Occipital lobe (tissue), 2 donors: ENCODE measurements around the gene EXOC6. TPM values are rescaled to one million over a fixed set of nuclear protein-coding genes. Genes with fewer than 3 reads are reported as not detected.
"Not testable (repeated sequence)": the region's sequence is repeated elsewhere in the genome, so short reads cannot be mapped to it uniquely, and the experiment has no call there.

Experiments used
- DNase-seq: peaks from one replicate; lab custom pipeline; 2025; lab: John Stamatoyannopoulos, UW
- total RNA-seq: library from RNA; depleted of rRNA; stranded (reverse); fragments of >200 nt; gene quantifications from one replicate; pipeline ENCODE4 v1.2.3, GENCODE V29; 2014

EXOC6 gene
- total RNA-seq, 1 donor from 2014 or later: 147 TPM

- DNase-seq: no peak
Observed at GRCh38 chr10:93076871-93077270, 228.6 kb downstream of the EXOC6 start.

DNA sequence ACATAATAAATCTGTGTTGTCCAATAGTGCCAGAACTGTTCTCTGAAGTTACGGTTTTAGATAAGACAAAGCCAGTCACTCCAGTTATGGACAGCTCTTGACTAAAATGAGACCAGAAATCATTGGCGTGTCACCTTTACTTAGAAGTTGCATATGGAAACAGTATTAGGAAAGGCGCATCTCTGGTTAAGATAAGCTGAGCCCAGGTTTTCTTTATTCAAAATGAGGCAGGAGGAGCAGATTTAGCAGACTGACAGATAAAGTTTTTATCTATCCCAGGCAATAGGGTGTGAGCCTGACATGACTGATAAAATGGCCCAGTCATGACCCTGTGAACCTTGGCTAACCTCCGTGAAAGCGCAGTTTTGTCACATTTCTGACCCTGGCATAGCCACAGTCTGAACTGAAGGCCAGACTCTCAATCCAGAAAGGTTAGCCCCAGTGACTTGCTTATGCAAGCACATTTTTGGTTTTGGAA lies 229.6 kb downstream of the EXOC6 start:
- no peak for DNase-seq

GRCh38 chr10:93079663-93080349 lies 231.5 kb downstream of the EXOC6 start:
- DNase-seq: no peak

DNA sequence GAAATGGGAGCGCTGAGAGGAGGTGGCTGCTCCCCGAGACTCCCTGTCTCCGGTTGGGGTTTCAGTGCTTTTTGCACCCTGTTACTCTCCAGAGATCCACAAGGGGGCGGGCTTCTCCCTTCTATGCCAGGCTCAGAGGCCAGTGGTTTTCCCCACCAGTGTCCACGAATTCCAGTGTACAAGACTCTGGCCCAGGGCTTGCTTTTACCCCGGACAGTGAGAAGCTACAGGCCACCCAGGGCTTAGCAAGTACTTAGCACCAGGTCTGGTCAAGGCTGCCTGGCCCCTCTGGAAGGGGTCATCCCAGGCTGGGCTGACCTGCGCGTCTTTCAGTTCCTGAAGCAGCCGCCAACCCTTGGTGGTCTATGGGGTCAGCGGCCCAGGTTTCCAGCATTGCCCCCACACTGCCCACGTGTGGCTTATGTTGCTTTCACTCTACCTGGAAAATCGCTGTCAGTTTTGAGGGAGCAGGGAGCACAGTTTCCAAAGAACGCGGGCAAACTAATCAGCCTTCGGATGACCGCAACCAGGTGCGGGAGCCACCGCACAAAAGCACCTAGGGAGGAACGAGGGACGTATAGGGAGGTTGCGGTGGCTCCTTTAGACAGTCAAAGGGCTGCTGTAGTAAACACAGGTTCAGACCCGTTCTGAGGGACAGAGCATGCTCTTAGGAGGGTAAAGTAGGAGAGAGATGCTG lies 232.2 kb downstream of the EXOC6 start:
- peak; percentile 16 for DNase-seq

GRCh38 chr10:93081318-93081717 lies 233.0 kb downstream of the EXOC6 start:
- no peak for DNase-seq

GRCh38 chr10:93081834-93082233 lies 233.5 kb downstream of the EXOC6 start:
- DNase-seq: no peak

DNA sequence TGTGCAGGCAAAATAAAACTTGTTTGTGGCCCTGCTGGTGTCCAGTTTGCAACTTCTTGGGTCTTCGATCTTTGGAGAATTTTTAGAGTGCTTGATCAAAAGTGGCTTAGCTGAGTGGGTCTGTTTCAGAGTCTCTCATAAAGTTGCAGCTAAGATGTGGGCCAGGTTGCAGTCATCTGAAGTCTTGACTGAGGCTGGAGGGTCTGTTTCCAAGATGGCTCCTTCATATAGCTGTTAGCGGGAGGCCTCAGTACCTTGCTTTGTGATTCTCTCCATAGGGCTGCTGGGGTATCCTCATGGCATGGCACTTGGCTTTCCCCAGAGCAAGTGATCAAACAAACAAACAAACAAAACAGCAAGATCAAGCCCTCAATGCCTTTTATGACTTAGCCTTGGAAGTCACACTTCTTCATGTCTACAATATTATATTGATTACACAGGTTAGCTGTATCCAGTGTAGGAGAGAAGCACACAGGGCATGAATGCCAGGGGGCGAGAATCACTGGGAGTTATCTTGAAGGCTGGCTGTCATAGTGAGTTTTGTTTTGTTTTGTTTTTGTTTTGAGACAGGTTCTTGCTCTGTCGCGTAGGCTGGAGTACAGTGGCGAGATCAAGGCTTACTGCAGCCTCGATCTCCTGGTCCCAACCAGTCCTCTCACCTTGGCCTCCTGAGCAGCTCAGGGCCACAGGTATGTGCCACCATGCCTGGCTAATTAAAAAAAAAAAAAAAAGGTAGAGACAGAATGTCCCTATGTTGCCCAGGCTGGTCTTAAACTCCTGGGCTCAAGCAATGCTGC lies 235.6 kb downstream of the EXOC6 start:
- no peak for DNase-seq

GRCh38 chr10:93085272-93085859 lies 237.0 kb downstream of the EXOC6 start:
- DNase-seq: no peak

DNA sequence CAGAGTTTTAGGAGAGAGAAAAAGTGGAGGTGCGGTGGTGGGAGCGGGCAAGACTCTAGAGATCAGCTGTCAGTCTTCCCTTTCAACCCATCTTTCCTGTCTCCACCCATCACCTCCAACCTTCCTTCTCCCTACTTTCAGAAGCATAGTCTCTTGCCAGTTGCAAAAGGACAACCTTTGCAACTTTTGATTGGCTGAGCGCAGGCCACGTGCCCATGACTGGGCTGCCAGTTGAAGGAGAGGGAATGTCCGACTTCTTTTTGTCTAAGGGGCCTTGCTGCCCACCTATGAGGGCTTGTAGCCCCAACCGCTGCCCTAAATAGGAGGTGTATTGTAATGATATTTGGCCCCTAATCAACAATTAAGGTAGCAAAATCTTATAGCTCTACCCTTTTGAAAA lies 238.0 kb downstream of the EXOC6 start:
- DNase-seq: no peak

GRCh38 chr10:93087846-93088245 lies 239.5 kb downstream of the EXOC6 start:
- DNase-seq: no peak

DNA sequence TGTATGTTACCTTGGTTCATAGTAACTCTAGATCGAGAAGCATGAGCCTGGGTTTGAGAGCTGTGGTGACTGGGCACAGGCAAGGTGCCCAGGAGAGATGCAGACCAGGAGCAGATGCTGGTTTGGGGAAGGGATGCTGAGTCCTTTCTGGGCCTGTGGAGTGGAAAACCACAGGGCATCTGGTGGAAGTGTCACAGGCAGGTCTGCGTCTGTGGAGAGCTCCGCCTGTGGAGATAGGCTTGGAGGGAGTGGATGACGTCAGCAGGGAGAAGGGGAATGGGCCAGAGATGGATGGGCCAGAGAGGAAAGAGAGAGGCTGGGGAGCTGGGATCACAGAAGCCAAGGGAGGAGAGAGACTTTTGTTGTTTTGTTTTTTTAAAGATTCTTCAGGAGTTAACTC lies 240.1 kb downstream of the EXOC6 start:
- DNase-seq: no peak

DNA sequence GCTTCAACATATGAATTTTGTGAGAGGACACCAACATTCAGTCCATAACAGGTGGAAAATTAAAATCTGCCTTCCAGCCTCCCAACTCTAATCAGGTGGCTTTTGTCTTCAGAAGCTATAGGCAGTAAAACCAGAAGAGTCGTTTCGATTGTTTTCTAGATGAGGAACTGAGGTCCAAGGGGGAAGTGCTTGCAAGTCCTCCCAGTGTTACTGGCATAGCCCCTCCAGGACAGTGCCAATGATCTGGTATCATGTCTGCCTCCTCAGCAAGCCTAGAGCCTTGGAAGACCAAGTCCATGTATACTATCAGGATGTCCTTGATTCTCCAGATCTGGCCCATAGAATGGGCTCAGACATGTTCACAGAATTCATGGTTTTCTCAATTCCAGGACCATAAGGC lies 242.3 kb downstream of the EXOC6 start:
- DNase-seq: no peak

- DNase-seq: no peak
Observed at GRCh38 chr10:93091960-93092359, 243.6 kb downstream of the EXOC6 start.

- no peak for DNase-seq
Observed at GRCh38 chr10:93095225-93095624, 246.9 kb downstream of the EXOC6 start.

- no peak for DNase-seq
Observed at GRCh38 chr10:93096901-93097300, 248.6 kb downstream of the EXOC6 start.

GRCh38 chr10:93097386-93097785 lies 249.1 kb downstream of the EXOC6 start:
- DNase-seq: no peak

DNA sequence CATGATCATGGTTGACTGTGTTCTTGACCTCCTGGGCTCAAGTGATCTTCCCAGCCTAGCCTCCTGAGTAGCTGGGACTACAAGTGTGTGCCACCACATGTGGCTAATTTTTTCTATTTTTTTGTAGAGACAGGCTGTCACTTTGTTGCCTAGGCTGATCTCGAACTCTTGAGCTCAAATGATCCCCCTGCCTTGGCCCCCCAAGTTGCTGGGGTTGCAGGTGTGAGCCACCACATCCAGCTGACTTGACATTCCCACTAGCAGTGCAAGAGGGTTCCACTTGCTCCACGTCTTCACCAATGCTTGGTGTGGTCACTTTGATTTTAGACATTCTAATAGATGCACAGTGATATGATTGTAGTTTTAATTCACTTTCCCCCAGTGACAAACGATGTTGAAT lies 250.5 kb downstream of the EXOC6 start:
- DNase-seq: no peak

GRCh38 chr10:93099670-93100069 lies 251.3 kb downstream of the EXOC6 start:
- DNase-seq: no peak

- DNase-seq: not testable (repeated sequence)
Observed at GRCh38 chr10:93101148-93101547, 252.8 kb downstream of the EXOC6 start.

GRCh38 chr10:93103953-93104352 lies 255.6 kb downstream of the EXOC6 start:
- DNase-seq: no peak

GRCh38 chr10:93106631-93107072 lies 258.3 kb downstream of the EXOC6 start:
- DNase-seq: no peak
